Mucosa of rectum (tissue), 2 donors: Measurements from ENCODE around the gene CYP2E1.
"Not testable (repeated sequence)": the region's sequence is repeated elsewhere in the genome, so short reads cannot be mapped to it uniquely, and the experiment has no call there.

ENCODE experiments used
- H3K27ac ChIP-seq, 2 donors: one replicate each; pipeline ENCODE4 v1.7.0; 2013; ENCODE audit warnings: inconsistent platforms in 2 of 2, low read depth in 2 of 2, low read length in 2 of 2
- H3K27me3 ChIP-seq, 2 donors: one replicate each; pipeline ENCODE4 v1.7.0; 2013; ENCODE audit warnings: low read length in 2 of 2; ENCODE audit not compliant: control insufficient read depth in 2 of 2, insufficient read depth in 2 of 2
- H3K36me3 ChIP-seq, 2 donors: one replicate each; pipeline ENCODE4 v1.7.0; 2013; ENCODE audit warnings: low read length in 2 of 2; ENCODE audit not compliant: control insufficient read depth in 2 of 2, insufficient read depth in 2 of 2
- H3K4me1 ChIP-seq, 2 donors: one replicate each; pipeline ENCODE4 v1.7.0; 2013; ENCODE audit warnings: low read length in 2 of 2, mild to moderate bottlenecking in 1 of 2; ENCODE audit not compliant: control insufficient read depth in 2 of 2, insufficient read depth in 2 of 2
- H3K4me3 ChIP-seq, 2 donors: one replicate each; pipeline ENCODE4 v1.7.0; 2013; ENCODE audit warnings: low read length in 2 of 2
- H3K9ac ChIP-seq, 2 donors: one replicate each; pipeline ENCODE4 v1.7.0; 2013; ENCODE audit warnings: low read length in 2 of 2, low read depth in 1 of 2, mild to moderate bottlenecking in 1 of 2
- H3K9me3 ChIP-seq, 2 donors: one replicate each; pipeline ENCODE4 v1.7.0; 2013; ENCODE audit warnings: low read length in 2 of 2; ENCODE audit not compliant: control insufficient read depth in 2 of 2
- donor health status: healthy.
- donor health status: Normal muscosa, but diverticular disease.

The CYP2E1 gene

DNA sequence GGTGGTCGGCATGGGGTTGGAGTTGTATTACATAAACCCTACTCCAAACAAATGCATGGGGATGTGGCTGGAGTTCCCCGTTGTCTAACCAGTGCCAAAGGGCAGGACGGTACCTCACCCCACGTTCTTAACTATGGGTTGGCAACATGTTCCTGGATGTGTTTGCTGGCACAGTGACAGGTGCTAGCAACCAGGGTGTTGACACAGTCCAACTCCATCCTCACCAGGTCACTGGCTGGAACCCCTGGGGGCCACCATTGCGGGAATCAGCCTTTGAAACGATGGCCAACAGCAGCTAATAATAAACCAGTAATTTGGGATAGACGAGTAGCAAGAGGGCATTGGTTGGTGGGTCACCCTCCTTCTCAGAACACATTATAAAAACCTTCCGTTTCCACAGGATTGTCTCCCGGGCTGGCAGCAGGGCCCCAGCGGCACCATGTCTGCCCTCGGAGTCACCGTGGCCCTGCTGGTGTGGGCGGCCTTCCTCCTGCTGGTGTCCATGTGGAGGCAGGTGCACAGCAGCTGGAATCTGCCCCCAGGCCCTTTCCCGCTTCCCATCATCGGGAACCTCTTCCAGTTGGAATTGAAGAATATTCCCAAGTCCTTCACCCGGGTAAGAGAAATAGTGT lies at the start of gene CYP2E1:
TSS of gene CYP2E1 (plus strand) at position 407 of the 632 bp plus-strand sequence. CDS start at position 440, 33 bp downstream.
- no peaks in the 10 kb centered on the region for H3K4me1 ChIP-seq
- peaks cover 9 to 24% of the 10 kb centered on the region in 2 donors for H3K27me3 ChIP-seq
- no peak within 1 kb of the TSS for H3K27ac ChIP-seq
- no peaks in the 10 kb centered on the region for H3K36me3 ChIP-seq
- no peak within 1 kb of the TSS for H3K9ac ChIP-seq
- no peaks in the 10 kb centered on the region for H3K9me3 ChIP-seq
- no peak within 1 kb of the TSS for H3K4me3 ChIP-seq

DNA sequence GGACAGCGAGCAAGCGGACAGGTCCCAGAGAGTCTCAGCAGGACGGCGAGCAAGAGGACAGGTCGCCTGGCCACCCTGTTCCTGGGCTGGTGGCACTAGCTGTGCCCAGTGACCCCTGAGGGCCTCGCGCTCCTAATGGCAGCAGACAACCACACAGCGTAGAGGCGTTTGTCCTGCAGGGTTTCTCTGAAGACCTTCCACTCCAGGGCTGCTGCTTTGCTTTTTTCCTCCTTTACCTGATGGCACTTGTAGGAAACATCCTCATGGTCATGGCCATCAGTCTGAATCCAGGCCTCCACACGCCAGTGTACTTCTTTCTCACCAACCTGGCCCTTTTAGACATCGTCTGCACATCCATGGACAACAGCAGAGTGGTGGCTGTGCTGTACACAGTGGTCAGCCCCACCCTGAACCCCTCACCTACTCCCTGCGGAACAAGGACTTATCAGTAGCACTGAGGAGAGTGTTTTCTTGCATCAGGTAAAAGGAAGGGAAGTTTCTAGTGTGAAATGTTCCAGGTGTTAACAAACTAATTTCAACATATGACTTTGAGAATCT lies 46.0 kb upstream of the CYP2E1 start:
- H3K9ac ChIP-seq, result no peak overlapping the region
- H3K4me3 ChIP-seq, result no peak overlapping the region
- H3K27me3 ChIP-seq, result no peaks in the 10 kb centered on the region
- no peaks in the 10 kb centered on the region for H3K4me1 ChIP-seq
- no peaks in the 10 kb centered on the region for H3K9me3 ChIP-seq
- no peaks in the 10 kb centered on the region for H3K36me3 ChIP-seq
- no peak overlapping the region for H3K27ac ChIP-seq

DNA sequence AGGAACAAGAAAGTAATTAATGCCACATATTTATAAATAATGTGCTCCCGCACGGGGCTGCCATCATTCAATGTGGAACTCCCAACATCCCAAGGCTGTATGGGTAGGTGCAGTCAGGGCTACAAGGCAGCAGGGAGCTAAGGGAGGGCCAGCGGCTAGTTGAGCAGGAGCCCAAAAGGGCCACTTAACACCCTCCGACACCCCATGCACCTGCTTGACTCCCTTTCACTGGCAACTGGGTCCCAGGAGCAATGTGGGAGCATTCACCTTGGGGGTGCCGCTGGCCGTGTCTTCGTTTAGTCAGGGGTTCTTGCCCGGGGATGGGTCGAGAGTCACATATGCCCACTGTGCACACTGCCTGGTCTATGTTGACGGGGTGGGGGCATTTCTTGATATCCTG lies 45.5 kb upstream of the CYP2E1 start:
- Histone ChIP-seq H3K27me3 (no peaks in the 10 kb centered on the region), H3K27ac (no peak overlapping the region), H3K9ac (no peak overlapping the region), H3K36me3 (no peaks in the 10 kb centered on the region), H3K4me3 (no peak overlapping the region), H3K4me1 (no peaks in the 10 kb centered on the region), H3K9me3 (no peaks in the 10 kb centered on the region)

DNA sequence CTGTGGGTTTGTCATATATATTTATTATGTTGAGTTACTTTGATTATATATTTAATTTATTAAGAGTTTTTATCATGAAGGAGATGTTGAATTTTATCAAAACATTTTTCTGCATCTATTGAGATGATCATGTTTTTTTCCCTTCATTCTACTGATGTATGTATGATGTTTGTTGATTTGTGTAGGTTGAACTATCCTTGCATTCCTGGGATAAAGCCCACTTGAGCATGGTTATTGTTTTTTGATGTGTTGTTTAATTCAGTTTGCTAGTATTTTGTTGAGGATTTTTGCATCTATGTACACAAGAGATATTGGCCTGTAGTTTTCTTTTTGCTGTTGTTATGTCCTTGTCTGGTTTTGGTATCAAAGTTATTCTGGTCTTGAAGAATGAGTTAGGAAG lies 42.3 kb upstream of the CYP2E1 start:
- Histone ChIP-seq H3K36me3 (no peaks in the 10 kb centered on the region), H3K9ac (no peak overlapping the region), H3K27me3 (no peaks in the 10 kb centered on the region), H3K9me3 (peaks cover 0 to 2% of the 10 kb centered on the region in 2 donors), H3K4me1 (no peaks in the 10 kb centered on the region), H3K27ac (no peak overlapping the region), H3K4me3 (no peak overlapping the region)

- Histone ChIP-seq H3K36me3 (no peaks in the 10 kb centered on the region), H3K4me3 (no peak overlapping the region), H3K9ac (no peak overlapping the region), H3K27me3 (no peaks in the 10 kb centered on the region), H3K4me1 (no peaks in the 10 kb centered on the region), H3K9me3 (peaks cover 0 to 2% of the 10 kb centered on the region in 2 donors), H3K27ac (no peak overlapping the region)
These were observed 40.1 kb upstream of the CYP2E1 start for GRCh38 chr10:133487085-133487484.

DNA sequence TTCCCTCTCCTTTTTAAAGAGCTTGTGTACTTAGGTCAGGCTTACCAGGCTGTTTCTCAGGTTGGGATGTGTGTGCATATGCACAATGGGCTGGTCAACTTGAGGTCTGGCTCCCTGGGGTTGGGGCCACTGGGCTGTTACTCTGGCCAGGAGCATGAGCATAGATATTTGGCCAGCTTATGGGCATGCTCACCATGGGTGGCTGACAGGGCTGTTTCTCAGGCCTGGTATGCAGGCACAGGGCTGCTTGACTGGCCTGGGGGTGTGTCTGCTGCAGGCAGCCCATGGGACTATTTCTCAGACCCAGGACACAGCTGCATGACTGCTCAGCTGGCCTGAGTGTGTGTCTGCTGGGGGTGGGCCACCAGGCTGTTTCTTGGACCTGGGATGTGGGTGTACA lies 38.8 kb upstream of the CYP2E1 start:
- H3K9me3 ChIP-seq, result peaks cover 0 to 2% of the 10 kb centered on the region in 2 donors
- H3K27ac ChIP-seq, result no peak overlapping the region
- H3K27me3 ChIP-seq, result no peaks in the 10 kb centered on the region
- H3K4me3 ChIP-seq, result no peak overlapping the region
- H3K9ac ChIP-seq, result no peak overlapping the region
- no peaks in the 10 kb centered on the region for H3K36me3 ChIP-seq
- no peaks in the 10 kb centered on the region for H3K4me1 ChIP-seq

DNA sequence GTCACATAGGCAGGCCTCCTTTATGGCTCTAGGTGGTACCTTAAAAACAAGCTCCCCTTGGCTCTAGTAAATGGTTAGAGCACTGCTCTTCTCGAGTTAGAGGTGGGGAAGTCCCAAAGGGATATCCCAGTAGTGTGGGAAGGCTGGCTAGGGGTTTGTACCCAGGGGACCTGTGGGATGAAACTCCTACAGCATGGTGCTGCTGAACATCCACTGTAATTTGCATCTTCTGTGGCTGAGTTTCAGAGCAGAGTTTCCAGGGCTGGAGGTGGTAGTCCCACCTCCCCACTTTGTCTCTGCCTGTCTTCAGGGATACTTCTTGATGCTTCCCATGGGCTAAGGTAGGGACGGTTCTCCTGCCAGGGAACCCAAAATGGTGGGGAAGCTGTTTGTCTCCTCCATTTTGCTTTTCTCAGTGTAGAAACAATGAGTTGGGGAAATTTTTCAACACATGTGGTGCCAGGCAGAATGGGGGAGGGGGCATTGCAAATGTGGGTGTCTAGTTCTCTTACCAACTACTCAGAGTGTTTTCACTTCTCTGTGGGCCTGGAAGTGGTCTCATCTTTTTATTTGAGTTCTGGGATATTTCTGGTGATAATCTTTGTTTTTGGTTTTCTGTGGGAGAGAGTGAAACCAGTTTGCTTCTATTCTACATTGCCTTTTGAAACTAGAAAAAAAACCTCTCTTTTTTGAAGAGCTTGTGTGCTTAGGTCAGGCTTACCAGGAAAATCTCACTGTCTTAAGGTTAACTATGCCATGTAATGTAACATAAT lies 37.2 kb upstream of the CYP2E1 start:
- Histone ChIP-seq H3K27ac (no peak overlapping the region), H3K27me3 (no peaks in the 10 kb centered on the region), H3K9ac (no peak overlapping the region), H3K4me1 (no peaks in the 10 kb centered on the region), H3K9me3 (peaks cover 0 to 2% of the 10 kb centered on the region in 2 donors), H3K4me3 (no peak overlapping the region), H3K36me3 (no peaks in the 10 kb centered on the region)

DNA sequence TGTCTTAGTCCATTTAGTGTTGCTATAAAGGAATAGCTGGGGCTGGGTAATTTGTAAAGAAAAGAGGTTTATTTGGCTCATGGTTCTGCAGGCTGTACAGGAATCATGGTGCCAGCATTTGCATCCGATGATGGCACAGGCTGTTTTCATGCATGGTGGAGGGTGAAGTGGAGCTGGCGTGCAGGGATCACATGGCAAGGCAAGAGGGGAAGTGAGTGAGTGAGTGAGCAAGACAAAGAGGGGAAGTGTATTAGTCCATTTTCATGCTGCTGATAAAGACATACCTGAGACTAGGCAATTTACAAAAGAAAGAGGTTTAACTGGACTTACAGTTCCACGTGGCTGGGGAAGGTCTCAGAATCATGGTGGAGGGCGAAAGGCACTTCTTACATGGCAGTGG lies 33.6 kb upstream of the CYP2E1 start:
- H3K27me3 ChIP-seq, H3K36me3 ChIP-seq, H3K27ac ChIP-seq, H3K9ac ChIP-seq, H3K4me1 ChIP-seq, H3K9me3 ChIP-seq, H3K4me3 ChIP-seq: not testable (repeated sequence)

- not testable (repeated sequence) for H3K9me3 ChIP-seq, H3K9ac ChIP-seq, H3K27me3 ChIP-seq, H3K27ac ChIP-seq, H3K36me3 ChIP-seq, H3K4me1 ChIP-seq, H3K4me3 ChIP-seq
These were observed 29.8 kb upstream of the CYP2E1 start for GRCh38 chr10:133497363-133497762.

DNA sequence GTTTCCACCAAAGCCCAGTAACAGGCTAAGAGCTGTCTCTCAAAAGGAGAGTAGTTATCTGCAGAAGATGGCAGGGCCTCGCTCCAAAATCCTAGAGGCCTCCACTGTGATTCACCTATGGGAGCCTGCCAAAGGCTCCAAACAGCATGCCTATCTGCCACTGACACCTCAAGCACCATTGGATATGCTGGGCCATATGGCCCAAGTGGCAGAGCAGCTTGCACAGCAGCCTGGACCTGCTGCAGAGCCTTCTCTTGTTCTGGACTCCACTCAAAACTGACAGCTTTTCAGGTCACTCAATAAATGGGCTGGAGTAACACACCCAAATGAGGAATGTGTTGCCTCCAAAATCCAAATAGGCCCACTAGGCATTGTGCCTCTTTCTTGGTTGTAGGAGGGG lies 28.0 kb upstream of the CYP2E1 start:
- not testable (repeated sequence) for H3K27me3 ChIP-seq, H3K4me3 ChIP-seq

More for the DNA sequence above, 28.0 kb upstream of the CYP2E1 start:
- H3K4me1 ChIP-seq, H3K9me3 ChIP-seq, H3K9ac ChIP-seq, H3K27ac ChIP-seq, H3K36me3 ChIP-seq: not testable (repeated sequence)
